CD4-positive, alpha-beta T cell treated with Interleukin-12 subunit alpha and Interleukin-12 subunit beta, for 1 hour (primary cell): Measurements from ENCODE around the gene RMRP.
"Not testable (repeated sequence)": the region's sequence is repeated elsewhere in the genome, so short reads cannot be mapped to it uniquely, and the experiment has no call there.

Source experiments
- DNase-seq: peaks from one replicate; pipeline ENCODE4 v3.0.0-alpha.2; 2020

Gene RMRP

DNA sequence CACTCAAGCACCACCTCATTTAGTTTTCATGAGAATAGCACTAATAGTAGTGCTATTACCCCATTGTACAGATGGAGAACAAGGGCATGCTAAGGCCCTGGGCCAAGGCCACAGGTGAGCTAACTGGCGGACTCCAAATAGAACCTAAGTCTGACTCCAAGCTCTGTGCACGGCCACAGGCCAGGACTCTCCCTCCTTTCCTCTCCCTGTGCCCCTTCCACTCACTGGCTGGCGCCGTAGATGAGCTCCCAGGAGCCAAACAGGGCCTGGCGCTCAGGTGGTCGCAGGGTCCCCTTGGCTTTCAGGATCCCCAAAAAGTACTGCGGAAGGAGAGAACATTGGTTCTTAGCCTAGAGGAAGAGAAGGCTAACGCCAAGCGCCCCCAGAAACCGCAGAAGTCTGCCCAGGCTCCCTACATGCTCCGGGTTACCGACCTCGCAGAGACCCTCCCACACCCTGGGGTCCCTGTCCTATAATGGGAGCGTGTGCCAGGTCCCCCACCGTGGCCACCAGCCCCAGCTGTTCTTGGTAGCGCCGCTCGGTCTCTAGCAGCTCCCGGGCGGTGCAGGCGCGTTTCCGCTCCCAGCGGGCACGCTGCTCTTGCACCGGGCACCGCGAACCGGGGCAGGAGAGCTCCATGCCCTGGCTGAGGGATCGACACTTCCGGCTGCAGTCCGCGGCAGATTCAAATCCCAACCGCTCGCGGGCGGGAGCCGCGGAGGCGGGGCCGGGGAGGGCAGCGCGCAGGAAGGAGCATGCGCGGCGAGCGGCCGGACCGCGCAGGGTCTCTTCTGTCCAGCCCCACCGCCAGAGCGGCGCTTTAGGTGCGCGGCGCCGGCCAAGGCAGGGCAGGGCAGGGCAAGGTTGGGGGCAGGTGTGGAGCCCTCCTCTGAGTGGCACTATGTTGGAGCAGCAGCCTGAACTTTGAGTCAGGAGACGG is 7.0 kb upstream of the RMRP start, which contains the start of gene ARHGEF39:
Gene ARHGEF39, minus strand, starts transcription at position 665 of the 940 bp plus-strand sequence. Its CDS starts 26 bp downstream, at position 639.
- DNase-seq: peak; percentile 72

DNA sequence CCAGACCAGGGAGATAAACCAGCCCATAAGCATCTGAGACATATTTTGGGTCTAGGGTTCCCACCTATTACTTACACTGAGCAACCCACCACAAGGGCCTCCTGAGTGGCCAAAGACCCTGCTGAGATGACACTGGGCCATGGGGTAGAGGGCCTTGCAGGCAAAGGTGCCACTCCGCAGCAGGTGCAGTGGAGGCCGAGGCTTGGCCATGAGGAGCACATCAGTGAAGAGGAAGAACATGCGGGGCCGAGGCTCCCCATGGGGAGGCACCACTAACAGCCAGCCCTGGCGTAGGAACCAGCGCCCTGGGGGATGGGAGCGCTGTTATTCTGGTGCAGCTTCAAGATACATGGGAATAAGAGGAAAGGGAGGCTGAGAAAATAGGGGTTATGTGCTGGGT is 4.6 kb upstream of the RMRP start:
- no peak for DNase-seq

DNA sequence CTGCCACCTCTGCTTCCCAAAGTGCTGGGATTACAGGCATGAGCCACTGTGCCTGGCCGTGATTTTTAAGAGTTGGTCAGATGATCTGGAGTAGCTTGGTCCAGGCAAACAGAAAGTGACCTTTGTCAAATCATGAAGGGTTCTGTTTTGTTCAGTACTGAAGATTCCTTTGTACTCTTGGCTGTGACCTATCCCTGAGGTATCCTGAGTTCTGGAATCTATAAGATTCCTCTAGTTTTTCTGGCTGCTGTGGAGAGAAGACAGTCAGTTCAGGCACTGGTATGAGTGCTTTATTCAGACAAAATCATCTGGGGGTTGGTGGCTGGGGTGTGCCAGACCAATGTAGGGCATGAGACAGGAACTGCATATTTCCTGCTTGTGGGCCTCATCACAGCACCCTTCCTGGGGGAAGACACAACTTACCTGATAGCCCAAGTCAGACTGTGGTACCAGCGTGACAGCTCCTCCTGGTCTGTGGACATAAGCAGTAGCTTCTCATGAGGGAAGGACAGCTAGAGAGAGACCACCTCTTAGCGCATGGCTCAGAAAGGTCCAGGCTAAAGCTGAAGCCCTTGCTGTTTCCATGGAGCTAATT is 4.0 kb upstream of the RMRP start:
- peak; percentile 71 for DNase-seq

DNA sequence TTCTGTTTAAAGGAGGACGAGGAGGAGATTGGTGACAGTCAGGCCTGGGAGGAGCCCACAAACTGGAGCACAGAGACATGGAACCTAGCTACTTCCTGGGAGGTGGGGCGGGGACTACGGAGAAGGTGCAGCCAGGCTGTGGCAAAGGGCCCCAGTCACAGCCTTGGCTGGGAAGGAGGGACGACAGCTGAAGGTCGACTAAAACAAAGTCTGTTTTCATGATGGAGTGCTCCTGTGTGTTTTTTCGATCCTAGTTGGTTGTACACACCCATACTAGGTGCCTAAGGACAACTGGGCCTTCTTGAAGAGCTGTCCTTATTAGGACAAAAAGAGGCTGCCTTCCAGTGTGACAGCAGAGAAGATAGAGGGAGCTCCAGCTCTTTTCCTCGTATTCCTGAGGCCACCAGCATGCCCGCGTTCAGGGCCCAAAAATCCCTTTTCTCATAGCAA is 3.2 kb upstream of the RMRP start:
- DNase-seq: no peak

DNA sequence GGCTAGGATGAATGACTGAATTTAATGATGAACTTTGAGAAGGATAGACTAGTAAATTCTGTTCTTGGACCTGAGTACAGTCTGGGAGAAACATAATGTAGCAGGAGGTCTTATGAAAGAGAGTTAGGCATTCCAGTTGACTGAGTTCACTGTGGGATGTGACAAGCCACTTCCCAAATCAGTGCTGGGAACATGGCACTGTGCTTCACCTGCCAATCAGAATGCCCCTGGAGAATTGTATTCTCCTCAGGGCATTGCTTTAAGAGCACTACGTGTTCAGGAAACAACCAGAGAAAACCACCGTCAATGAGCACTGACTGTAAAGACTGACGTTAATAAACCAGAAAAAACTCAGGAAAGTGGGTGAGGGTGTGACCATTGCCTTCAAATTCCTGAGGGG is 1.5 kb upstream of the RMRP start:
- DNase-seq: no peak

DNA sequence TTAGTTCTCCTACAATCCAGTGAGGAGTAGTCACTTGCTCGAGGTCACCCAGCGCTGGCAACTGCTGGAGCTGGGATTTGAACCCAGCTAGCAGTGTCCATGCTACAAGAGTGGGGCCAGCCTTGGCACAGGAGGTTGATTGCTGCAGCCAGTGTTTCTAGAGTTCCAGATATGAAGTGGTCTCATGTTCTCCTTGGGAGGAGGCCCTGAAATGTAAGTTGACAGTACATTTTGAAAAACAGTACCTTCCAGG is 1.1 kb upstream of the RMRP start:
- DNase-seq: no peak

DNA sequence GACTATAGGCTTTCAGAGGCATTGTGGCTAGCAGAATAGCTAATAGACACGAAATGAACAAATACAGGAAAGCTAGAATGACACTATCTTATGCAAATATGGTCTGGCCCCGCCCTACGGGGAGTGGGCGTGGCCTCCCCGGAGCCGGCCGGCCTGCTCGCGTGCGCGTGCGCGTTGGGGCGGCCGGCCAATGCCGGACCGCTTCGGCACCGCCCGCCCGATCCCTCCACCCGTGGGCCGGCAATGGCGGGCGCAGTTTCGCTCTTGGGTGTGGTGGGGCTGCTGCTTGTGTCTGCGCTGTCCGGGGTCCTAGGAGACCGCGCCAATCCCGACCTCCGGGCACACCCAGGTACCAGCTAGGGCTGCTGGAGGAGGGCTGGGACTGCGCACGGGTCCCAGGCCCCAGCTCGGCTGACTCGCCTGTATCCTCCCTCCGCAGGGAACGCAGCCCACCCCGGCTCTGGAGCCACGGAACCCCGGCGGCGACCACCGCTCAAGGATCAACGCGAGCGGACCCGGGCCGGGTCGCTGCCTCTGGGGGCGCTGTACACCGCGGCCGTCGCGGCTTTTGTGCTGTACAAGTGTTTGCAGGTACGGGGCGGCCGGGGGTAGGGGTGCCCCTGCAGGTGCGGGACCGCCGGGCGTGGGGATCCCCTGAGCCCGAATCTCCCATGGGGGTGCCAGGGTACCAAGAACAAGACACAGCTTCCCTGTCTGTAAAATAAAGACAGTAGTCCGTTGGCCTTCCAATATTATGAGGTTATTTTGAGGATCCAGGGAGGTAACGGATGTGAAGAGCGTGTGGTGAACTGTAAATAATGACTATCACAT is 533 bp upstream of the RMRP start, which contains the start of gene CCDC107:
Gene CCDC107, plus strand, starts transcription at position 156 of the 831 bp plus-strand sequence. Its CDS starts 88 bp downstream, at position 244.
- DNase-seq: peak; percentile 86

DNA sequence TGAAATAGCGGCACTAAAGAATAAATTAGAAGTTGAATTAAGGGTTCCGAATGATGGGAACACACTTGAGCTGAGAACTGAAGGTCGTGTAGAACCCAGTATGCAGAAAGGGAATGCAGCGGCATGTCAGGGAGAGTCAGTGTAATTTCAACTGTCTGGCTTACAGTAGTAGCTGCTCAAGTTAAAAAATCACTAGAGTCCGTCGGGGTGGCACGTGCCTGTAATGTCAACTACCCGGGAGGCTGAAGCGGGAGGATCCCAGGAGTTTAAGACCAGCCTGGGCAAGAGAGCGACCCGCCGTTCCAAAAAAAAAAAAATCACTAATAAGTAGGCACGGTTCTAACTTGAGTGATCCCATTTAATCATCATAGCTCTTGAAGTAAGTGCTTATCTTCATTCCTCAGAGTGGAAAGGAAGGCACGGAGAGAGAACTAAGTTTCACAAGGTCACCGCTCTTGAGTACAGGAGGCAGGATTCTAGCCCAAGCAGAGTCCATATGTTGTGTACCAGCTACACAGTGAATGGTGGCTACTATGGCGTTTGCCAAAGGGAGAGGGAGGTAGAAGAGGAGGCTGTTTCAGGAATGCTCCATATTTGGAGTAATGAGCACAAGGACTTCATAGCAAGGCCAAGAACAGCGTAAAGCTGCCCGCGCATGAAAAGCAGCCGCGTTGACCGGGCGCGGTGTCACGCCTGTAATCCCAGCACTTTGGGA is 831 bp downstream of the RMRP start:
- no peak for DNase-seq

DNA sequence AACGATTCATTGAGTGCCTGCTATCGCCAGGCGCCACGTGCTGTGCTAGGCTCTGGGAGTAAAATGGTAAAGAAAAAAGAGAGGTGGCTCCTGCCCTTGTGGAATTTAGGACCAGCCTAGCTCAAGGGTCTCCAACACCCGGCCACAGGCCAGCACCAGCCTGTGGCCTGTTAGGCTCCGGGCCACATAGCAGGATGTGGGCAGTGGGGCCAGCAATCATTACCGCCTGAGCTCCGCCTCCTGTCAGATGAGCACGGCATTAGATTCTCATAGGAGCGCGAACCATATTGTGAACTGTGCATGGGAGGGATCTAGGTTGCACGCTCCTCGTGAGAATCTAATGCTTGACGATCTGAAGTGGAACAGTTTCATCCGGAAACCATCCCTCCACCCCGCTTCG is 1.5 kb downstream of the RMRP start:
- DNase-seq: no peak

DNA sequence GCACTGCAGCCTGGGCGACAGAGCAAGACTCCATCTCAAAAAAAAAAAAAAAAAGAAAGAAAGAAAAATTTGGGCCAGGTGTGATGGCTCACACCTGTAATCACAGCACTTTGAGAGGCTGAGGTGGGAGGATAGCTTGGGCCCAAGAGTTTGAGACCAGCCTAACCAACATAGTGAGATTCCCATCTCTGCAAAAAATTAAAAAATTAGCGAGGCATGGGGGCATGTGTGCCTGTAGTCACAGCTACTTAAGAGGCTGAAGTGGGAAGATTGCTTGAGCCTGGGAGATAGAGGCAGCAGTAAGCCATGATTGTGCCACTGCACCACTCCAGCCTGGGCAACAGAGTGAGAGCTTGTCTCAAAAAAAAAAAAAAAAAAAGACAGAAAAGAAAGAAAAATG is 4.2 kb downstream of the RMRP start:
- DNase-seq: no peak

DNA sequence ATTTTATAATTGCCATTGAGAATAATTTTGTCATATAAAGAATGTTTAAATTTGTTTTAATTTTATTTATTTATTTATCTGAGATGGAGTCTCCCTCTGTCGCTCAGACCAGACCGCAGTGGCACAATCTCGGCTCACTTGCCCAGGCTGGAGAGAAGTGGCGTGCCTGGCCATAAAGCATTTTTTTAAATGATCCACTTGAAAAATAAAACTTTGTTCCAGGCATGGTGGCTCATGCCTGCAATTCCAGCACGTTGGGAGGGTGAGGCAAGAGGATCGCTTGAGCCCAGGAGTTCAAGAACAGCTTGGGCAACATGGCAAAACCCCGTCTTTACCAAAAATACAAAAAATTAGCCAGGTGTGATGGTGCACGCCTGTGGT is 5.0 kb downstream of the RMRP start:
- no peak for DNase-seq

DNA sequence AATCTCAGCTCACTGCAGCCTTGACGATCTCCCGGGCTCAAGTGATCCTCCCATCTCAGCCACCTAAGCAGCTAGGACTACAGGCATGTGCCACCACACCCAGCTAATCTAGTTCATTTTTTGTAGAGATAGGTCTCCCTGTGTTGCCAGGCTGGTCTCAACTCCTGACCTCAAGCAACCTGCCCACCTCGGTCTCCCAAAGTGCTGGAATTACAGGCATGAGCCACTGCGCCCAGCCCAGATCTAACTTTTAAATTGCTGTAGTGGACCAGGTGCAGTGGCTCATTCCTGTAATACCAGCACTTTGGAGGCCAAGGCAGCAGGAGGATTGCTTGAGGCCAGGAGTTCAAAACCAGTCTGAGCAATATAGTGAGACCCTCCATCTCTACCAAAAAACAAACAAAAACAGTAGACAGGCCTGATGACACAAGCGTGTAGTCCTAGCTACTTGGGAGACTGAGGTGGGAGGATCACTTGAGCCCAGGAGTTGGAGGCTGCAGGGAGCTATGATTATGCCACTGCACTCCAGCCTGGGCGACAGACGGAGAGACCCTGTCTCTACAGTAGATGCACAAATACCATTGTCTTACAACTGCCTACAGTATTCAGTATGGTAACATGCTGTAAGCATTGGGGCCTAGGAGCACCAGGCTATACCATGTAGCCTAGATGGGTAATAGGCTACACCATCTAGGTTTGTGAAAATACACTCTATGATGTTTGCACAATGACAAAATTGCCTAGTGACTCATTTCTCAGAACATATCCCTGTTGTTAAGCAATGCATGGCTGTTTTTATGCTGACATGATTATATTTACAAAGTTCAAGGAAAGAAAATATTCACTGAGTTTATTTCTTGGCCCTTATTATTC is 5.6 kb downstream of the RMRP start:
- DNase-seq: no peak

DNA sequence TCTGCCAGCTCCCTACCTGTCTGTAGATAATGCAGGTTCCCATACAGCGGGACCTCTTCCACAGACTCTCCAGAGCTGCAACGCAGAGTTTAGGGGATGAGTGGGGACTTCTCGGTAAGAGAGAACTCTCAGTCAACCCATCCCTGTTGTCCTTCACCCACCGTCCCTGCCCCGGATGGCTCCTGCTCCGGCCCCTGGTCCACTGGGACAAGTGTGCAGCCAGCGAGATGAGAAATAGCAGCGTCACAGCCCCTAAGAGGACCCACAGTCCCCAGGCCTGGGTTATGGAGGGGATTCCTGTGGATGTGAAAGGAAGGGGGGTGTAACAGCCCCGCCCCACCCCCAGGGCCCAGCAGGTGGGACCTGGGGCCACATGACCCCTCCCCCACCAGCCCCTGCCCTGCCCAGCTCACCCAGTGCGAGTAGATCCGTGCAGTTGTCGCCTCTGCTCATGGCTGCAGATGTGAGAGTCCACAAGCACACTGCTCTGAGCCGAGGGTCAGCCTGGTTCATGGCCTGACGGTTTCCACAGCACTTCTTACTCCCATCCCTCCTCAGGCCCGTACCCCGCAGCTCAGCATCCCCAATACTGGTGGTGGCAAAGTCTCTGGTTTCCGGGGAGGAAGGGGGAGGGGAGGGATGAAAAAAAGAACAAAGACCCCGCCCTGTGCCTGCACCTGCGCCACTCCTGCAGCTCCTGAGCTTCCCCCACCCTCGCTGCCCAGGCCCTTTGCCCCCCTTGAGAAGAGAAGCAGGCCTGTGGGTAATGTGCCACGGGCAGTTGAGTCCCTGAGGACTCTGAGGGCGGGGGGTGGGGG is 7.3 kb downstream of the RMRP start, which contains the start of gene SIT1:
Gene SIT1, minus strand, starts transcription at position 591 of the 818 bp plus-strand sequence. Its CDS starts 78 bp downstream, at position 513.
- DNase-seq: peak; percentile 48

DNA sequence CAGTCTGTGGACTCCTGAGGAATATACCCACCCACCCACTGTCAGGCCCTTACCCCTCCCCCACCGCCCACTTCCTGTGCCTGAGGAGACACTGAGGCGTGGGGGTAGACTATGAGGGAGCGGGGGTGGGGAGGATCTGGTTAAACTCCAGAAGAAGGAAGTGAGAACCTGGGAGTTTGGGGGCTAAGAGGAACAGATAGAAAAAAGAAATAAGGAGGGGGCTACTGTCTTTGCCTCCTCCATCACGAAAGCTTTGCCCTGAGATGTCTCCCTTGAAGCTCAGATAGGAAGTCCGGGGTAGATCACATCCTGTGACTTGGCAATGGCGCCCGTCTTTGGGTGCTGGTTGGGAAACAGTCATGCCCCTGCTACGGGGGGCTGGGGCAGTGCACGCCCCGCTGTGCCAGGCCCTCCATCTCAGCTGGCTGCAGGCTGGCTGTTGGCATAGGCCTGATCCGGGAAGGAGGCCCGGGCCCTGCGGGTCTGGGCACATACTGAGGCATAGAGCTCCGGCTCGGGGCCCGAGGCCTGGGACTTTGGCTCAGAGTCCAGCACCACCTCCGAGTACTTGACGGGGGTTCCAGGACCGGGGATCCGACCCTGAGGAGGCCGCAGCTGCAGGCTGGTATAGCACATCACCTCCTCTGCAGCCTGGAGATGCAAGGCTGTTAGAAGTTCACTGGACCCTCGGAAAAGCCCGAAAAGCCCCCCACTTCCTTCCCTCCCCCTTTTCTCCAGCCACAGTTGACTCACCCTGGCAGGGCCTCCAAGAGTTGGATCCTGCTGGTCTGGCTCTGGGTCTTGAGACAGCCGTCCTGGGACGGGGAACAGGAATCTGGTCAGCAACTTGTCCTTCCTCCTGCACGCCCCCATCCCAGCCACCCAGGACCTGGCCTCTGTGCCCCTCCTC is 8.1 kb downstream of the RMRP start:
- DNase-seq: peak; percentile 49

DNA sequence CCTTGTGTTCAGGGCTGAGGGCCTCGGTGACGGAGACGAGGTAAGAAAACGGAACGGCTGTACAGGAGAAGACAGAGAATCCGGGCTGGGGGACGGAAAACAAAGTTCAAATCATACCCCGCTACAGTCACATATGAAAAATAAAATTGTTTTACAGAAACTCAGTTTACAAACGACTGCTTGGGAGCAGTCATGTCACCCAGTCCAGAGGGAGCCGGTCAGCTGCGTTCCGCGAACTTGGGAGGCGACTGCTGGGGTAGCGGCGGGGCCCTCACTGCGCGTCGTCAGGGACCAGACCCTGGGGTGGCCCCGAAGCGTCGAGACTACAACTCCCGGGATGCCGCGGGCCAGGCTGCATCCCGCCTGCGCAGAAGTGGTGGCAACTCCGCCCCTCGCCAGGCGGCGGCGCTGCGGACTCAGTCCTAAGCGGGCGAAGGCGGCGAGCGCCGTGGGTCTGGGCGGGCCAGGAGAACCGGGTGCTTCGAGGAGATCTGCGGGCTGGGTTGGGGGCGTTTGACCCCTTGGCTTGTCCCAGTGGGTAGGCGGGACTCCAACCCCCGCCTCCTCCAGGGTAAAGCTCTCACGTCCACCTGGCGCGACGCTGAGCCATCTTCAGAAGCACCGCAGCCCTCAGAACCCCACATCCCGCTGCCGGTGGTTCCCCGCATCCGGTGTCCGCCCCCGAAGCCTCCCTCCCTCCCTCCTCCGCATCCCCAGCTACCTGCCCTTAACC is 11.1 kb downstream of the RMRP start:
- peak; percentile 92 for DNase-seq

DNA sequence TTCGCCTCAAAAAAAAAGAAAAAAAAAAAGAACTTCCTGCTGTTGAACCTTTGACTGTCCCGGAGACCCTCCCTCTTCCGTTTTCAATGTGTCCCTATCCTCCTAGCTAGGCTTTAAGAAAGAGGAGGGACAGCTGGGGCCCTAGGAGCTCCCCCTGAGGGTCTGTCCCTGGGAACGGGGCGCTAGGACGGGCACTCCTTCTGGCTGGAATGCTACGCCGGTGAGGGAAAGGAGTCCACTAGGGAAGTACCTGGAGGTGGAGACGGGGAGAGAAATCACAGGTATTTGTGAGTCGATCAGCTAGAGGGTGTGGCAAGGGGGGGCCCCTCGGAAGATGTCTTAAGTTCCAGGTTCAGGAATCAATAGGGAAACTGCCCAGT is 11.7 kb downstream of the RMRP start:
- no peak for DNase-seq

DNA sequence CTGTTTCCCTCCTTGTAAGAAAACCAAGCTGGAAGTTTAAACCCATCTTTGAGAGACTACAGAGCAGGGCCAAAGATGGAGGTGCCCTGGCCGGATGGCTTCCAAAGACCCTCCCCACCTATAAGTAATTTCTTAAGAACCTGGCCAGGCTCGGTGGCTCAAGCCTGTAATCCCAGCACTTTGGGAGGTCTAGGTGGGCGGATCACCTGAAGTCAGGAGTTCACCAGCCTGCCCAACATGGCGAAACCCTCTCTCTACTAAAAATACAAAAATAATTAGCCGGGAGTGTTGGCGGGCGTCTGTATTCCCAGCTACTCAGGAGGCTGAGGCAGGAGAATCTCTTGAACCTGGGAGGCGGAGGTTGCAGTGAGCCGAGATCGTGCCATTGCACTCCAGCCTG is 12.1 kb downstream of the RMRP start:
- DNase-seq: not testable (repeated sequence)

DNA sequence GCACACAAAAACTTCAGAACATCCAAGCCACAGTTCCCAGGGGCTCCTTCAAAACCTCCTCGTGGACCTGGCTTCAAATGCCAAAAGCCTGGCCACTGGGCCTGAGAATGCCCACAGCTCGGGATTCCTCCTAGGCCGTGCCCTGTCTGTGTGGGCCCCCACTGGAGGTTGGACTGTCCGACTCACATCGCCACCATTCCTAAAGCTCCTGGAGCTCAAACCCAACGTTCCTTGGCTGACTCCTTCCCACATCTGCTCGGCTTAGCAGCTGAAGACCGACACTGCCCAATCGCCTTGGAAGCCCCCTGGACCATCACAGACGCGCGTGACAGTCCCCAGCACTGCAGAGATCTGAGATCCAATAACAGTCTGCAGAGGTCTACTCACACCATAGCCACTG is 14.8 kb downstream of the RMRP start:
- no peak for DNase-seq

DNA sequence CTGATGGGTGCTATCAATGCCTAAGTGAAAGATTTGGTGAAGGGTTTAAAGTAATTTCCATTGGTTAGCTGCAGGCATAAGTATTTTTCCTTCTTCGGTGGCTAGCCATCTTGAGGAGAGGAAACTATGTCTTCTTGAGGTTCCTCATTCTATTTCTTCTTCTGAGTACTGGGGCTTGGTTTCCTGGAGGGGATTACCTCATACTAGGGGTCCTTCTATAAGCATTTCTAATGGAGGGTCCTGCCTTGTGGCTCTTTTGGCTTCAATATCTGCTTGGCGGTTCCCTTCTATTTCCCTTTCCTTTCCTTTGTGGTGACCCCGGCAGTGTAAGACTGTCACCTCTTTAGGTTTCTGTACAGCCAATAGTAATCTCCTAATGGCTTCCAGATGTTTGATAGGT is 16.3 kb downstream of the RMRP start:
- DNase-seq: not testable (repeated sequence)
